Vagina (tissue), 2 donors: Measurements from ENCODE around the gene HOXD11.

Source experiments
- POLR2A ChIP-seq, 2 donors: fragments of 450-650 bp; IDR thresholded peaks; one replicate each; pipeline ENCODE4 v1.6.1; 2017; ENCODE audit warnings: antibody characterized with exemption in 2 of 2, mild to moderate bottlenecking in 2 of 2, moderate library complexity in 2 of 2
- POLR2AphosphoS5 ChIP-seq, 2 donors: sonication (generic); formaldehyde crosslinking; IDR thresholded peaks; one replicate each; pipeline ENCODE4 v1.9.0; 2017; ENCODE audit warnings: antibody characterized with exemption in 2 of 2, mild to moderate bottlenecking in 2 of 2, low read depth in 1 of 2; ENCODE audit not compliant: insufficient read depth in 1 of 2
- TF ChIP-seq, protein P1 (sequence below), 3 experiments: fragments of 450-650 bp in 2 of 3; fragments of 200-600 bp in 1 of 3; sonication (generic) in 1 of 3; IDR thresholded peaks; one replicate each; pipeline ENCODE4 v1.5.1; 2017 to 2019; ENCODE audit warnings: antibody characterized with exemption in 3 of 3, mild to moderate bottlenecking in 2 of 3, moderate library complexity in 2 of 3

DNA sequence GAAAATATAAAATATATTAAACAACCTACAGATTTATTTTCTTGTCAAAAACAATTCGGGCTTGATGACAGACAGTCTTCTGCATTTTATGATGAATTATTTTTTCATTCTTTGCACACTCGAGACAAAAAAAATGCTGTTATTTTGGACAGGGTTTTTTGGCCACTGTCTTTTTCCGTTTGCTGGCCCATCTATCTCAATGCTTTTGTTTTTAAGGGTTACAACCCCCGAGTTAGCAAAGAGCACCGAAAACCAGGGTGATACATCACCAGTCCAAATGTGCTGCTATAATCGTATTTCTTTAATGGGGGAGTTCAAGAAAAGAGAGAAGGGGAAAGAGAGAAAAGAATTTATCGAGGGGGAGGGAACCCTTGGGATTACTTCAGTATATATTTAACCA is 31.0 kb upstream of the HOXD11 start:
- TF ChIP-seq POLR2A (IDR thresholded peaks at IDR 0.05): no peak
- TF ChIP-seq, protein P1, sequence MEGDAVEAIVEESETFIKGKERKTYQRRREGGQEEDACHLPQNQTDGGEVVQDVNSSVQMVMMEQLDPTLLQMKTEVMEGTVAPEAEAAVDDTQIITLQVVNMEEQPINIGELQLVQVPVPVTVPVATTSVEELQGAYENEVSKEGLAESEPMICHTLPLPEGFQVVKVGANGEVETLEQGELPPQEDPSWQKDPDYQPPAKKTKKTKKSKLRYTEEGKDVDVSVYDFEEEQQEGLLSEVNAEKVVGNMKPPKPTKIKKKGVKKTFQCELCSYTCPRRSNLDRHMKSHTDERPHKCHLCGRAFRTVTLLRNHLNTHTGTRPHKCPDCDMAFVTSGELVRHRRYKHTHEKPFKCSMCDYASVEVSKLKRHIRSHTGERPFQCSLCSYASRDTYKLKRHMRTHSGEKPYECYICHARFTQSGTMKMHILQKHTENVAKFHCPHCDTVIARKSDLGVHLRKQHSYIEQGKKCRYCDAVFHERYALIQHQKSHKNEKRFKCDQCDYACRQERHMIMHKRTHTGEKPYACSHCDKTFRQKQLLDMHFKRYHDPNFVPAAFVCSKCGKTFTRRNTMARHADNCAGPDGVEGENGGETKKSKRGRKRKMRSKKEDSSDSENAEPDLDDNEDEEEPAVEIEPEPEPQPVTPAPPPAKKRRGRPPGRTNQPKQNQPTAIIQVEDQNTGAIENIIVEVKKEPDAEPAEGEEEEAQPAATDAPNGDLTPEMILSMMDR (IDR thresholded peaks at IDR 0.05): no peak
- no peak for TF ChIP-seq POLR2AphosphoS5 (IDR thresholded peaks at IDR 0.05; ENCODE audit: insufficient read depth in 1 of 2, low read depth in 1 of 2)
